ENCODE measurements around the gene NALCN. TPM values are rescaled to one million over a fixed set of nuclear protein-coding genes. Genes with fewer than 3 reads are reported as not detected.

The NALCN gene
- total RNA-seq, 2 experiments from 2014 or later = not detected

DNA sequence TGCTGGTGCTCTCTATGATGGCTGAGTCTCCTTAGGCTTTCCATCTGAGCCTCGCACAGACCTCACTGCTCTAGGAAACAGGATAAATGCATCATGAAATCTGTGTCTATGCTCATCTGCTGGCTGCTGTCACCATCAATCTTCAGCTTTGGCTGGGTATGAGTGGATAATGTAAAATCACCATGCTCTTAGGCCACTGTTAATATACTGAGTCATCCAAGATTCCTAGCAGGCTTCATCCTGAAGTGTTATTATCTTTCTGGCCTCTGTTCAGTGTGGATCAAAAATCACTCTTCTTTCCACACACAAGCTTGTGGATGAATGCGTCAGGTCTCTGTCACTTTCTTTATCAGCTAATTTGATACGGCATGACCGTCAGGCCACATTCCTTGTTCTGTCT lies 317.4 kb downstream of the NALCN start:
- DNase-seq = no peak
- ChIA-PET POLR2A (no interaction called here), CTCF (no interaction called here)
- no peak for TF ChIP-seq CTCF (IDR thresholded peaks at IDR 0.05)
- Mint-ChIP-seq H3K9me3 (no peaks in the 10 kb centered on the region), H3K4me3 (no peak overlapping the region), H3K27me3 (peaks cover 24% of the 10 kb centered on the region), H3K27ac (no peak overlapping the region), H3K4me1 (ENCODE audit: low read depth) (no peaks in the 10 kb centered on the region), H3K36me3 (ENCODE audit: low read depth) (no peaks in the 10 kb centered on the region)
- H3K27ac ChIP-seq (ENCODE audit: low read depth in 1 of 2, low read length in 2 of 2) = no peak overlapping the region
- H3K4me3 ChIP-seq (ENCODE audit: low read length) = no peak overlapping the region
- no peaks in the 10 kb centered on the region for H3K4me1 ChIP-seq (ENCODE audit: insufficient read depth, low read length)
- H3K9me3 ChIP-seq (ENCODE audit: control insufficient read depth in 1 of 2, insufficient read depth in 1 of 2, low read length in 2 of 2) = no peaks in the 10 kb centered on the region
- ATAC-seq (ENCODE audit: poor library complexity) = no peak
- intact Hi-C loops (cut with DNase I, micrococcal nuclease) = no loop called here
- peaks cover 0 to under 1% of the 10 kb centered on the region in 2 experiments for H3K27me3 ChIP-seq (ENCODE audit: control insufficient read depth in 1 of 2, insufficient read depth in 2 of 2, low read length in 2 of 2)
- H3K36me3 ChIP-seq (ENCODE audit: insufficient read depth, low read length) = no peaks in the 10 kb centered on the region

GRCh38 chr13:101092985-101093384 lies 323.3 kb downstream of the NALCN start:
- Mint-ChIP-seq H3K4me3 (no peak overlapping the region), H3K27me3 (peaks cover 42% of the 10 kb centered on the region), H3K4me1 (ENCODE audit: low read depth) (no peaks in the 10 kb centered on the region), H3K27ac (no peak overlapping the region), H3K36me3 (ENCODE audit: low read depth) (no peaks in the 10 kb centered on the region), H3K9me3 (no peaks in the 10 kb centered on the region)
- Histone ChIP-seq H3K4me3 (ENCODE audit: low read length) (no peak overlapping the region), H3K27ac (ENCODE audit: low read depth in 1 of 2, low read length in 2 of 2) (no peak overlapping the region), H3K36me3 (ENCODE audit: insufficient read depth, low read length) (no peaks in the 10 kb centered on the region), H3K4me1 (ENCODE audit: insufficient read depth, low read length) (no peaks in the 10 kb centered on the region), H3K27me3 (ENCODE audit: control insufficient read depth in 1 of 2, insufficient read depth in 2 of 2, low read length in 2 of 2) (peaks cover 0 to 3% of the 10 kb centered on the region in 2 experiments), H3K9me3 (ENCODE audit: control insufficient read depth in 1 of 2, insufficient read depth in 1 of 2, low read length in 2 of 2) (no peaks in the 10 kb centered on the region)
- ChIA-PET POLR2A (no interaction called here), CTCF (no interaction called here)
- DNase-seq = no peak
- intact Hi-C loops (cut with DNase I, micrococcal nuclease) = no loop called here
- no peak for TF ChIP-seq CTCF (IDR thresholded peaks at IDR 0.05)
- no peak for ATAC-seq (ENCODE audit: poor library complexity)

- no peaks in the 10 kb centered on the region for H3K9me3 Mint-ChIP-seq
- ATAC-seq (ENCODE audit: poor library complexity) = no peak
Observed at GRCh38 chr13:101090287-101090686, 326.0 kb downstream of the NALCN start.

More at GRCh38 chr13:101090287-101090686, 326.0 kb downstream of the NALCN start:
- Histone ChIP-seq H3K27me3 (ENCODE audit: control insufficient read depth in 1 of 2, insufficient read depth in 2 of 2, low read length in 2 of 2) (peaks cover 0 to 5% of the 10 kb centered on the region in 2 experiments), H3K27ac (ENCODE audit: low read depth in 1 of 2, low read length in 2 of 2) (no peak overlapping the region), H3K4me3 (ENCODE audit: low read length) (no peak overlapping the region), H3K36me3 (ENCODE audit: insufficient read depth, low read length) (no peaks in the 10 kb centered on the region), H3K9me3 (ENCODE audit: control insufficient read depth in 1 of 2, insufficient read depth in 1 of 2, low read length in 2 of 2) (no peaks in the 10 kb centered on the region), H3K4me1 (ENCODE audit: insufficient read depth, low read length) (no peaks in the 10 kb centered on the region)
- CTCF ChIA-PET = no interaction called here
- intact Hi-C loops (cut with DNase I, micrococcal nuclease) = no loop called here
- no peak for TF ChIP-seq CTCF (IDR thresholded peaks at IDR 0.05)
- Mint-ChIP-seq H3K4me1 (ENCODE audit: low read depth) (no peaks in the 10 kb centered on the region), H3K4me3 (no peak overlapping the region), H3K36me3 (ENCODE audit: low read depth) (no peaks in the 10 kb centered on the region), H3K27ac (no peak overlapping the region), H3K27me3 (peaks cover 49% of the 10 kb centered on the region)
- POLR2A ChIA-PET = no interaction called here
- DNase-seq = no peak
